Large intestine (tissue), 3 donors: ENCODE data around the gene BTG1. TPM values are rescaled to one million over a fixed set of nuclear protein-coding genes. Genes with fewer than 3 reads are reported as not detected.
"Not testable (repeated sequence)": the region's sequence is repeated elsewhere in the genome, so short reads cannot be mapped to it uniquely, and the experiment has no call there.

Experiments
- DNase-seq, 2 donors: peaks; one replicate each; pipeline versions ENCODE4 v3.0.0 to v3.0.0-alpha.2; 2013
- H3K27ac ChIP-seq: one replicate; pipeline ENCODE4 v1.5.1; 2013; ENCODE audit warnings: low read length
- H3K27me3 ChIP-seq: 2 replicates; pipeline ENCODE4 v1.6.1; 2013; ENCODE audit warnings: low read length; ENCODE audit not compliant: control insufficient read depth, insufficient read depth
- H3K36me3 ChIP-seq: 2 replicates; pipeline ENCODE4 v1.6.1; 2013; ENCODE audit warnings: low read length; ENCODE audit not compliant: control insufficient read depth, insufficient read depth
- H3K4me1 ChIP-seq: one replicate; pipeline ENCODE4 v1.6.1; 2013; ENCODE audit warnings: low read length; ENCODE audit not compliant: control insufficient read depth, insufficient read depth
- H3K4me3 ChIP-seq: one replicate; pipeline ENCODE4 v1.5.1; 2013; ENCODE audit warnings: low read length
- H3K9me3 ChIP-seq: one replicate; pipeline ENCODE4 v1.6.1; 2013; ENCODE audit warnings: mild to moderate bottlenecking, low read depth, low read length, moderate library complexity; ENCODE audit not compliant: control insufficient read depth
- WGBS: methylation state at CpG from one replicate; pipeline ENCODE4 v1.1.5; 2013; ENCODE audit warnings: low lambda C conversion rate; ENCODE audit not compliant: insufficient coverage; 5-methylcytosine and 5-hydroxymethylcytosine counted together
- polyA plus RNA-seq: library from polyadenylated mRNA; unstranded; fragments of 120-200 nt; gene quantifications from one replicate; pipeline ENCODE4 v1.2.1, GENCODE V29; 2013

BTG1 gene
- polyA plus RNA-seq, 1 donor, result 58.0 TPM

DNA sequence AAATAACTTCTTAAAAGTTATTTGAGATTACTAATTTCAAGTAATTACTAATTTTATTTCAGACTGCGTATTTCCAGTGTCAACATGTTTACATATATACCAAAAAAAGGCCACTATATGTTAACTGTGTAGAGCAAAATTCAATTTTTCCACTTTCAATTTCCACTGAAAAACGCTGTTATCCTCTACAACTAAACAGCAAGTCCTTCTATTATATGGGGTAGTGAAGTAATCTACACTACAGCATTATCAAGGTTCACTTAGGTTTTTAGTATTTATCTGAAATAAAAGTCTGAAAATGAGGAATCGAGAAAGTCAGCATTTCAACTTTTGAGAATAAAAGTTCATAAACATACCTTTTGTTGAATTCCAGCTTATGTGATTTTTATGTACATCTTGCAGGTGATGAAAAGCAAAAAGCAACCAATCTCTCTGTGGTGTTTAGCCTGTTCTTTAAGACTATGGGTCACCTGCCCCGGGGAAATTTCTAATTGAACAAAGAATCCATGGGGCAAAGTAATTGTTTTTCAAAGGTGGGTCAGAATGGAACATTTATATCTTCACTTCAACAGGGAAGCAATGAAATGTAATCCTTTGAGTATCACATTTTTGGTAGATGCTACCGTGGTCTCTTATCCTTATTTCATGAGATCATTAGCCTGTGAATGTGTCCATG is 3.3 kb downstream of the BTG1 start:
- 0% methylated on average over 1 of the region's 5 CpGs for WGBS
- peak overlapping the region; percentile 93 for H3K4me3 ChIP-seq
- no peaks in the 10 kb centered on the region for H3K27me3 ChIP-seq
- peak in 1 of 2 donors; percentile 25 for DNase-seq
- peaks cover 8% of the 10 kb centered on the region for H3K36me3 ChIP-seq
- peaks cover 12% of the 10 kb centered on the region for H3K4me1 ChIP-seq
- H3K27ac ChIP-seq, result peak overlapping the region; percentile 92
- no peaks in the 10 kb centered on the region for H3K9me3 ChIP-seq

DNA sequence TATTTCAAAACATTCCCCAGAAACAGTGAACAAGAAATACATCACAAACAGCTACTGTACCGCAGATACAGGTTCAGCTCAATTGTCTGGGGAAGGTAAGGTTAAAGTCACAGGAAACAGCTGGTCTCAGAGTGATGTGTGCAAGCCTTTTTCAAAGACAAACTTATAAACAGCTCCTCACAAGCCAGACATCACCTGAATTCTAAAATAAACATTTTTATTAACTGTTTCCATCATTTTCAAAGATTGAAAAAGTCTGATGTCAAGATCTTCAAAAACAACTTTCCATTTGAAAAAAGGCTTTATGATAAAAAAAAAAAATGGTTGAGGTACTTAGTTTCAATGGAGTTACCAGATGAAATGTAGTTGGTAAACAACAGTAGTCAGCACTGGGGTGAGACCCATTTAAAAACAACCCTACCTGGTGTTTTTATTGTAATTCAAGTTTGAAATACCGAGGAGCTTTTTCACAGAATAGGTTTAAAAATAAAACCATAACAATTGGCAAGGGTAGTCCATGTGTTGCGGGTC is 4.0 kb downstream of the BTG1 start:
- DNase-seq, result peak in 1 of 2 donors; percentile 45
- 17% methylated on average over 1 of the region's 3 CpGs for WGBS
- peak overlapping the region; percentile 93 for H3K4me3 ChIP-seq
- H3K36me3 ChIP-seq, result peaks cover 8% of the 10 kb centered on the region
- H3K4me1 ChIP-seq, result peaks cover 18% of the 10 kb centered on the region
- H3K9me3 ChIP-seq, result no peaks in the 10 kb centered on the region
- H3K27ac ChIP-seq, result peak overlapping the region; percentile 92
- H3K27me3 ChIP-seq, result no peaks in the 10 kb centered on the region

DNA sequence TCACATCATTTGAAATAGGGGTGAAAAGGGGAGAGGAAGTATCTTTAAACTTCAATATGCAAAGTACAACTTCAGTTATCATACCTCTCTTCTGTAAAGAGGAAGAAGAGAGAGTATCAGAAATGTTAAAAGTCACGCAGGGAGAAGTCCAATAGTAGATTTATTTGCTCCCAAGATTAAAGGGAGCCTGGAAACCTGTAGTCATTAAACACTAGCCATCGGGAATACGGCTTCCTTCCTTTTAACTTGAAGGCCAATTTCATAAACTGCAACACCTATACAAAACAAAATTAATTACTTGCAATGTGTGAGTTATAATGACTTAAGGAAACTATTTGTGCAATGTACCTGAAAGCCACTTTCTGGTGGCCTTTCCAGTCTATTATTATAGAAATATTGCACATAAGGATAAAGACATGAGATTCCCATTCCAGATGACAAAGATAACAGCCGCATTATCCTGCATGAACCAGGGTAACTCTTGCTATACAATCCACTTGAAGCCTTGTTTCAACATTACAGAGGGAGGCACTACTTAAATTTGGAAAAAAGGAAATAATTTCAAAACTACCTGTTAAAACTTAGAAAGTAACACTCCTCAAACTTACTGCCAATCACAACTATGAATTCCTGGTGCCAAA is 4.6 kb downstream of the BTG1 start:
- WGBS, result 0% methylated on average over 1 of the region's 4 CpGs
- DNase-seq, result peak in 1 of 2 donors; percentile 23
- Histone ChIP-seq H3K4me1 (peaks cover 23% of the 10 kb centered on the region), H3K27me3 (no peaks in the 10 kb centered on the region), H3K4me3 (peak overlapping the region; percentile 93), H3K9me3 (no peaks in the 10 kb centered on the region), H3K36me3 (peaks cover 8% of the 10 kb centered on the region), H3K27ac (no peak overlapping the region)

DNA sequence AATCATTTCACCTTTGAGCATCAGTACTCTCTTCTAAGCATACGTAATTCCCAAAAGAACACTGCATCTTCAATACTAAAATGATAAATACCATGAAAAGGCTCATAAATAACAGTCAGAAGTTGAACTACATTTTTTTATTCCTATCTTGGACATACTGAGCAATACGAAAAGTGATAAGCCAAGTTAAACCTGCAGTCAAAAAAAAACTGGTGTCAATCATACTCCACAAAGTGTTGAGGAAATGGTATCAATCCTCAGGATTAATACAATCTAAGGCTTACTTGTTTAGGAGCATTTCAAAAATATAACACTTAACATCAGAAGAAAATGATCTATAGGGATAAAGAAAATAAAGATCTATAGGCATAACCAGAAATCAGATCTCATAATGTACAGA is 5.5 kb downstream of the BTG1 start:
- Histone ChIP-seq H3K4me1 (peaks cover 23% of the 10 kb centered on the region), H3K27ac (no peak overlapping the region), H3K27me3 (no peaks in the 10 kb centered on the region), H3K4me3 (peak overlapping the region; percentile 93), H3K9me3 (no peaks in the 10 kb centered on the region), H3K36me3 (peaks cover 8% of the 10 kb centered on the region)
- 20% methylated on average over 1 of the region's 2 CpGs for WGBS
- DNase-seq, result no peak

DNA sequence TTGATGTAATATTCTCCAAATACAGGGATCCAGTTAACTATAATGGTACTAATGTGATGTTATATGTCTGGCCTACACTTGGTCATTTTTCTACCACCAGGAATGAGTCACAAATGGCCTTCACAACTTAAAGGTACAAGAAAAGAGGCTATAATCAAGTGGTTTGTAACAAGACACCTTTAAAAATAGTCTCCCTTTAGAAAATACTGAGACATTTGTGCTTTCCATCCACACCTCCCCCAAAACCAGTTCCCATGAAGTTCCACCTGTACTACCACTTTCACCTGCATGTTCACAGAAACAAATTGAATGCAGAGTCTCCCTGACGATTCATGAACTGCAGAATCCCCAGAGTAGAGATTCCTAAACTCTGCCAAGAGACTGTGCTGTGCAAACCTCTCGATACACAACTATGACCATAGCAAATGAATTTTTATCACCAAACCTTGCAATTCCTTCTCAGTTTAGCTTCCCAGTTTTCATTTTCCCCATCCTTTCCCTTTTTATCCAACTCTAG is 6.0 kb downstream of the BTG1 start:
- H3K27me3 ChIP-seq, result no peaks in the 10 kb centered on the region
- peak in 1 of 2 donors; percentile 29 for DNase-seq
- WGBS, result no CpG with 5 or more reads among the region's 2 CpGs
- H3K27ac ChIP-seq, result no peak overlapping the region
- peaks cover 23% of the 10 kb centered on the region for H3K4me1 ChIP-seq
- peaks cover 8% of the 10 kb centered on the region for H3K36me3 ChIP-seq
- no peaks in the 10 kb centered on the region for H3K9me3 ChIP-seq
- H3K4me3 ChIP-seq, result peak overlapping the region; percentile 93

DNA sequence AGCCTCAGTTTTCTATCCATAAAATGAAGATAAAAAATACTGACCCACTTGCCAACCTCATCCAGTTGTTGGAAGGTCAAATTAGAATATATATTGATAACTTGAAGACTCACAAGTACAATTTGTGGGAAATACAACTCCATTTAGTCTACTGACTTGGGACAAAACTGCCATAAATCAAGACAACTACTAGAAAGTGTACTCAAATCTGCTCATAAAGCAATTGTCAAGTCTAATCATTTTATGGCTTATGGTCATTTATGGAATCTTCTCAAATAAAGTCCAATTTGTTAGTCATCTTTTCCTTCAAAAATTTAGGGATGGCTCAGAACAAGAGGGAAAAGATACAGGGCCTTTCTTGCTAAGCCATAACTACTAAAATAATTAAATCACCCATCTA is 7.0 kb downstream of the BTG1 start:
- peaks cover 23% of the 10 kb centered on the region for H3K4me1 ChIP-seq
- DNase-seq, result no peak
- H3K9me3 ChIP-seq, result no peaks in the 10 kb centered on the region
- H3K27ac ChIP-seq, result peak overlapping the region; percentile 1
- no peaks in the 10 kb centered on the region for H3K27me3 ChIP-seq
- H3K36me3 ChIP-seq, result peaks cover 5% of the 10 kb centered on the region
- no peak overlapping the region for H3K4me3 ChIP-seq

DNA sequence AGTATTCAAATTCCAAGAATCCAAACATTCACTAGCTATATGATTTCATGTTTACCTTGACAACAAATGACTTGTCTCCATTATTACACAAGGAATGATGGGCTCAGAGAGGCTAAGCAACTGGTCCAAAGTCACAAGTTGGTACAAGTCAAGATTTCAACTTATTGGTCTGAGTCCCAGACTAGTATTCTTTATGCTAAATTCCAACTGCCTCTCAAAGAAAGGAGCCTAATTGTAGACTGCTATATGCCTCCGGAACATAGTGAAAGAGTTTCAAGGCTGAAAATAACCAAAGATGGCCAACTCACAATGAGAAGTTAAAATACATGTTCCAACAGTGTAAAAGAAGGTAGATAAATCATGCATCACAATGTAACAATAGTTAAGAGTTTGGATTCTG is 7.5 kb downstream of the BTG1 start:
- 100% methylated on average over 1 of the region's 1 CpG for WGBS
- H3K4me3 ChIP-seq, result no peak overlapping the region
- H3K4me1 ChIP-seq, result peaks cover 26% of the 10 kb centered on the region

DNA sequence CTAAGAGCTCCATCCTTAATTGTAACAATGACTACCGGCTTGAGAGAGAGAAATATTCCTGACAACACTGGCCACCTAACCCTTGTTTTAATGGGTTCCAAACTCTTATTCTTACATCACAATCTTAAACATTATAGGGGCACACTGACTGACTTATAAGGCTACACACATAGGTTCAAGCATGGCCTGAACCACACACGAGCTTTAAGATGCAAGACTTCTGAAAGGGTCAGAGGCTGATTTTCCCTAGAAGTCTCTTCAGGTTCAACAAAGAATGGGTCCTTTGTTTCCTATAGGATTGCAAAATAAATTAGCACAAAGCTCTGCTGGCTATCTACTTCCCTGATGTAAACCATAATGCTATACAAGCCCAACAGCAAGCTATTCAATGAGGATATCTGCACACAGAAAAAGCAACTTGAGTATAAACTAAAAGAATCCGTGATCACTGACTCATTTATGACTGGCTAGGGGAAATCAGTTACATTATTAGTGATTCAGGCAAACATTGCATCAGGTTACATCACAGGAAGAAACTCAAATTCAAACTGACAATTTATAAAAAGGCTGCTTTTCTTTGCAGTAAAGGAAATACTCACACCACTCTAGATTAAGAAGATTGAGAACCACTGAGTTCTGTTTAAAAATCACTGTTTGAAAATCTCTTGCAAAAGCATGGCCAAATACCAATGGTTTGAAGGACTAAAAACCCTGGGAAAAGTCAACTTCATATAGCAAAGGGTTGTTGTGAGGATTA is 8.5 kb downstream of the BTG1 start:
- DNase-seq, result peak; percentile 32 to 82
- H3K4me1 ChIP-seq, result peaks cover 27% of the 10 kb centered on the region
- H3K27ac ChIP-seq, result peak overlapping the region; percentile 58
- H3K36me3 ChIP-seq, result no peaks in the 10 kb centered on the region
- 0% methylated on average over 1 of the region's 3 CpGs for WGBS
- no peak overlapping the region for H3K4me3 ChIP-seq
- H3K27me3 ChIP-seq, result no peaks in the 10 kb centered on the region
- no peaks in the 10 kb centered on the region for H3K9me3 ChIP-seq

More for the DNA sequence above, 7.5 kb downstream of the BTG1 start:
- no peak for DNase-seq
- no peaks in the 10 kb centered on the region for H3K9me3 ChIP-seq
- peaks cover 3% of the 10 kb centered on the region for H3K36me3 ChIP-seq
- H3K27ac ChIP-seq, result peak overlapping the region; percentile 1
- no peaks in the 10 kb centered on the region for H3K27me3 ChIP-seq

DNA sequence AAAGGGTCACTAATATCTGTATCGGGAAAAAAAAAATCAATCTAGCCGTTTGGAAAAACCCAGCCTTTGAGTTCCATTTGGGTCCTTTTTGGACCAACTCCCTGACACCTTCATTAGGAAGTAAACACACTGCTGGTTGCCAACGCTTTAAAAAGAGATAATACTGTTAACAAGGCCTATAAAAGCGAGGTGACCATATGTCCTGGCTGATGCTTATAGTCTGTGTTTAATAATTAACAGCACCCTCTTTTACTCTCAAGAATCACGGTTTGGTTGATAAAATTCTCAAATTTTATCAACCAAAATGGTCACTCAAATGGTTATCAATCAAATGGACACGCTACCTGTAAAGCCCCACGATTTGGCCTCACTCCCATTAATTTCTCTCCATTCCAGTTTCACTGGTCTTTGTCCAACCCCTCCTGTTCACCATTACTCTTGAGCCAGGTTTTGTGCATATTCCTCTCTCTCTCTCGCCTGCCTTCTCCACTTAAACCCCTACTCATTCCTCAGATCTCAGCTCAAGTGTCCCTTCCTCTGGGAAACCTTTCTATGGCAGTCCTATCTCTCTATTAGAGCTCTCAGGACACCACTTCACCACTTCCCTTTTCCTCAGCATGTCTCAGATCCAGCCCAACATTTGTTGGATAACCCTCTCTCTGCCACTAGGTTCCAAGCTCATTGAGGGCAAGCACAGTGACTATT is 9.5 kb downstream of the BTG1 start:
- no peaks in the 10 kb centered on the region for H3K36me3 ChIP-seq
- 21% methylated on average over 4 of the region's 8 CpGs for WGBS
- H3K9me3 ChIP-seq, result no peaks in the 10 kb centered on the region
- peak; percentile 24 to 71 for DNase-seq
- H3K27me3 ChIP-seq, result no peaks in the 10 kb centered on the region
- H3K27ac ChIP-seq, result peak overlapping the region; percentile 58
- H3K4me1 ChIP-seq, result peaks cover 27% of the 10 kb centered on the region
- no peak overlapping the region for H3K4me3 ChIP-seq

DNA sequence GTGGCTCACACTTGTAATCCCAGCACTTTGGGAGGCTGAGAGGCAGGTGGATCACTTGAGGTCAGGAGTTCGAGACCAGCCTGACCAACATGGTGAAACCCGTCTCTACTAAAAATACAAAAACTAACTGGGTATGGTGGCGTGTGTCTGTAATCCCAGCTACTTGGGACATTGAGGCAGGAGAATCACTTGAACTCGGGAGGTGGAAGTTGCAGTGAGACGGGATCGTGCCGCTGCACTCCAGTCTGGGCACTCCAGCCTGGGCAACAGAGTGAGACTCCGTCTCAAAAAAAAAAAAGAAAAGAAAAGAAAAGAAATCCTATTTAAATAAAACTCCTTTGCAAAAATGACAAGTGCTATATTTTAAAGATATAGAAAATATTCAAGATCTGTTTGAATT is 10.1 kb downstream of the BTG1 start:
- Histone ChIP-seq H3K4me1 (peaks cover 27% of the 10 kb centered on the region), H3K27ac (peak overlapping the region; percentile 58)
- DNase-seq, H3K9me3 ChIP-seq, H3K27me3 ChIP-seq, H3K4me3 ChIP-seq, H3K36me3 ChIP-seq: not testable (repeated sequence)
- WGBS, result no CpG with 5 or more reads among the region's 8 CpGs
